Thyroid gland (tissue), 4 donors: ENCODE data around the gene TECPR2.

Experiments
- CTCF ChIP-seq, 6 experiments: fragments of 200-600 bp in 3 of 6; fragments of 450-650 bp in 3 of 6; sonication (generic) in 3 of 6; IDR thresholded peaks; one replicate each; pipeline ENCODE4 v1.5.1; 2016 to 2019; ENCODE audit warnings: antibody characterized with exemption in 6 of 6, mild to moderate bottlenecking in 2 of 6, inconsistent platforms in 1 of 6, moderate library complexity in 1 of 6
- POLR2A ChIP-seq, 2 donors: fragments of 450-650 bp; IDR thresholded peaks; one replicate each; pipeline ENCODE4 v1.6.1; 2017; ENCODE audit warnings: antibody characterized with exemption in 2 of 2, mild to moderate bottlenecking in 2 of 2, moderate library complexity in 1 of 2

- TF ChIP-seq CTCF (IDR thresholded peaks at IDR 0.05): no peak
- no peak for TF ChIP-seq POLR2A (IDR thresholded peaks at IDR 0.05)
Observed at GRCh38 chr14:102360388-102360787, 2.4 kb upstream of the TECPR2 start.
